ENCODE data around the gene CDHR1.
A peak's percentile ranks its signal among the peaks of the same experiment; 100 is the strongest.

CDHR1 gene

DNA sequence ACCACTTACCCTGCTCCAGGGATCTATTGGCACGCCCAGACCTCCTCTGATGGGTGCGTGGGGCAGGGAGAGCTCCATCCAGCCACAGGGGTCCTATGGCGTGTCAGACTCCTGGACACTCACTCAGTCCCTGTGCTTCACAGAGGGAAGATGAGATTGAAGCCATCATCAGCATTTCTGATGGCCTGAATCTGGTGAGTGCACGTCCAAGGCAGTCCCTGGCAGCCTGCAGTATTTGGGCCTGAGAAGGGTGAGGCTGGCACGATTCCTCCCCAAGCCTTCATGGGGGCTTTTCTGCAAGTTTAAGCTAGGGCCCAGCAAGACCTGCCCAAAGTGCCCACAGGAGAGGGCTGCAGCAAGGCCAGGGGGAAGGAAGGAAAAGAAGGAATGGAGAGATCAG, 3.3 kb downstream of the CDHR1 start:
- DNase-seq (ENCODE audit: insufficient read length, low spot score) = no peak
- no peak for FAIRE-seq

DNA sequence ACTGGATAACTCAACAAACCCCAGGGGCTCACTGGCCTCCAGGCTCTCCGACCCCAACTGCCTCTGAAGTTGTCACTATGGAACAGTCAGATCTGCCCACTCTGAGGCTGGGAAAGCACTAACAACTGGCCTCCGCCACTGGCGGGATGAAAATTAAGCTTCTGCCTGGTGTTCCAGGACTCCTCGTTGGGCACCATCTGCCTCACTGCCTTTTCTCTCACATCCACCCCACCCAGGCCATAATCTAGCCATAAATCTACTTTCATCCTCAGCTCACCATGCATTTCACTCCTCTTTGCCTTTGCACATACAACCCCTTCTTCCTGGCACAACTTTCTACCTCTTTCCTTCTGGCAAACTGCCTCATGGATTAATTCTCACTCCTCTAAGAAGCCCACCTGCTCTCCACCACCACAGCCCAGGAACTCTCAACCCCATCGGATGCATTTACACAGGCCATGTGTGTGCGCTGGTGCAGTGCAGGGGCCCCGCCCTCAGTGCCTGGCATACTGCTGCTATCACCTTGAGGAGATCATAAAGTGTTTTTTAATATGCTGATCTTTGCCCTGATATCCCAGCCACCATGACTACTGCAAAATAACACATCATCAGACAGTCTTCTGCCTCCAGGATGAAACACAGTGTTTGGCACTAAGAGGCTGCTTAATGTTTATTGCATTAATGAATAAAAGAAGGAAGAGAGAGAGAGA, 4.0 kb downstream of the CDHR1 start:
- DNase-seq (ENCODE audit: insufficient read length, low spot score) = no peak
- FAIRE-seq = no peak

DNA sequence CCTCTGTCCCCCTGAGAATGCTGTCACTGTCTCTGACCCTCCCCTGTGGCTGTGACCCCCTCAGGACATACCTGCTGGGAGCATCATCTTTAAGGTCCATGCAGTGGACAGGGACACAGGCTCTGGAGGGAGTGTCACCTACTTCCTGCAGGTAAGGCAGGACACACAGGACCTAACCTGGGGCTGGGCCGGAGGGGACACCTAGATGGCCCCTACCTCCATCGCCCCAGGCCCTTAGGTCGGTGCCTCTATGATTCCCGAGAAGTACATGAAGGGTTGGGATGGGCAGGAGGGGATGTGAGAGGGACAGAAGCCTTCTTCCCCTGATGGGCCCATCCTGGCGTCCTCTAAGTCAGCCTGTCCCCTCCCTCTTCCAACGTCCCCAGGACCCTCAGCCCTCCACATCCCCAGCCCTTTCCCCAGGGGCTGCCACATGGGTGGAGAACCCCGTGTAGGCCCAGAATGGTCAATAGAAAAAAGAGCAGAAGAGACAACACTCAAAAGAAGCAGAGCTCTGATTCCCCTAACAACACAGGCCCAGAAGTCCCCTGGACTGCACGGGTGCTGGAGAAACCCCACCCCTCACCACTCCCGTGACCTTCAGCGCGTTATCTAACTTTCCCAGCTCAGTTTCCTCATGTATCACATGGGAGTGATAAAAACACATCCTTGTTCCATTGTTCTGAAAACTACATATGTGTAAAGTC, 6.4 kb downstream of the CDHR1 start:
- FAIRE-seq (no peak), DNase-seq (ENCODE audit: insufficient read length, low spot score) (no peak)

DNA sequence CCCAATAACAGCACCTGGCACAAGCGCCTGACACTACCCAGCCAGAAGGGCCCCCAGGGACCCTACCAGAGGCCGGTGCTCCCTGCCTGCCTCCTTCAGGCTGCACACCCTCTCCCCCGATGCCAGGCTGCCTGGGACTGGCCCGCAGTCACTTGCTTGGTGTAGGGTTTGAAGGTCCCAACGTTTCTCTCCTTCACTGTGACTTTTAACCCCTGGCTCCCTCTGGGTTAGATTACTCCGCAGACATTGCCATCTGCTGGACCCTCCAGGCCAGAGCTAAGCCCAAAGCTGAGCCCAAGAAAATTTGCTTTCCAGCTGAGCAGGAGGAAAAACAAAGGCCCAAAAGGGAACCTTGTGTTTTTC, 6.9 kb downstream of the CDHR1 start:
- FAIRE-seq (no peak), DNase-seq (ENCODE audit: insufficient read length, low spot score) (no peak)

DNA sequence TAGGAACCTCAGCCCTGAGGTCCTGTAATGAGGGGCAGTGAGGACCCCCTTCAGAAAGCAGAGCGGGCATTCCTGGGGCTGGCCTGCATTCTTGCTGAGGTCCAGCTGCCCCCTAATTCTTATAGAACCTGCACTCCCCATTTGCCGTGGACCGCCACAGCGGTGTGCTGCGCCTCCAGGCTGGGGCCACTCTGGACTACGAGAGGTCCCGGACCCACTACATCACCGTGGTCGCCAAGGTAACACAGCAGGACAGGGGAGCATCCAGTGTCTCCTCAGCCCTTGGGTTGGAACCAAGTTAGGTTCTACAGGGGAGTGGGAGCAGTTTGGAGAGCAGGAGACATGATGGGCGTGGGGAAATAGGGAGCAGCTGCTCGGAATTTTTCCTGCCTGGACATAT, 7.3 kb downstream of the CDHR1 start:
- no peak for FAIRE-seq

DNA sequence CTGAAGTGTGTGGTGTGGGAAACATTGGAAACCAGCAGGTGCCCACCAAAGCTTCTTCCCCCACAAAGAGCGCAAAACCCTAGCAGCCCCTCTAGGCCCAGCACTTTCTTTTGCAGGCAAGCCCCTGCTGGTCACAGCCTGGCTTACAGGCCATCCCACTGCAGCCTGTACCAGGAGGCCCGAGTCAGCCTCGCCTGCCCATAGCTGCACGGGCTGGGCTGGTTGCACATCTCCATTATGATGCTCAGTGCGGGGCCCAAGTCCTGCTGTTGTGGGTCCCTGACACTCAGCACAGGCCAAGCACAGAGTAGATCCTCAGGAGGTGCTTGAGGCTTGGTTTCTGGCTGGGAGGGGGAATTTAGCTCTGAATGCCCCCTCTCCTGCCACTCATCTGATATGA, 8.0 kb downstream of the CDHR1 start:
- FAIRE-seq = no peak
- no peak for DNase-seq (ENCODE audit: insufficient read length, low spot score)

More for the DNA sequence above, 7.3 kb downstream of the CDHR1 start:
- no peak for DNase-seq (ENCODE audit: insufficient read length, low spot score)

DNA sequence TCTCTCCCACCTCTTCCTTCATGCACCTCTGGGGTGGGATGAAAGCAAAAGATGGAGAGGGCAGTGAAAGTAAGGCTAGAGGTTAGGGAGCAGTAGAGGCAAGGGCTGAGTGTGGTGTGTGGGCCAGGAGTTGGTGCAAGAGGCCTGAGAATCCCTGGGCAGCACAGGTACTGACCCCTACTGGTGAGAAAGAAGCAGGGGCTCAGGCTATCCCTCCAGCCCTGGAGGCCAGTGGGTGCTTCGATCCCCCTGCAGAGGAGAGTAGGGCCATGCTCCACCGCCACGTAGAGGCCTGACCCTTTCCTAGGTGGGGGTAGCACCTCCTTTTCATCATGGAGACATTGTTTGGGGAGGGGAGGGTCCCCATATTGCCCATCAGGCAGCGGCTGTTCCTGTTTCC, 9.8 kb downstream of the CDHR1 start:
- FAIRE-seq (no peak), DNase-seq (ENCODE audit: insufficient read length, low spot score) (no peak)

DNA sequence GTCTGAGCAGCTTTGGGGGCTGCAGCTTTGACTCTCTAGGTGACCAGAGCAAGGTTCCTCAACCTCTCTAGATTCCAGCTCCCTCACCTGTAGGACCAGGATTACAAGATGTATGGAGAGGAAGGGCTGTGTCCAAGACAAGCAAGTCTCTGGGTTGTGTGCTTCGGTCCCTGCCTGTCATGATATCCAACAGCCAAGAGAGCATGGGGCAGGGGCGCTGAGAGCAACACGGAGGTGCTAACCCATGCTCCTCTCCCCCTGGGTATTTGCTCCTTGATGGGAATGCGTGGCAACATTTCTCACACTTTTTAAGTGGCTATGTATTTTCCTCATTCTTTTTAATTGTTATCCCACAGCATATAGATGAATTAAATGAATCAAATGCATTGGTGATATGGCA, 10.3 kb downstream of the CDHR1 start:
- FAIRE-seq = no peak
- DNase-seq (ENCODE audit: insufficient read length, low spot score) = no peak

DNA sequence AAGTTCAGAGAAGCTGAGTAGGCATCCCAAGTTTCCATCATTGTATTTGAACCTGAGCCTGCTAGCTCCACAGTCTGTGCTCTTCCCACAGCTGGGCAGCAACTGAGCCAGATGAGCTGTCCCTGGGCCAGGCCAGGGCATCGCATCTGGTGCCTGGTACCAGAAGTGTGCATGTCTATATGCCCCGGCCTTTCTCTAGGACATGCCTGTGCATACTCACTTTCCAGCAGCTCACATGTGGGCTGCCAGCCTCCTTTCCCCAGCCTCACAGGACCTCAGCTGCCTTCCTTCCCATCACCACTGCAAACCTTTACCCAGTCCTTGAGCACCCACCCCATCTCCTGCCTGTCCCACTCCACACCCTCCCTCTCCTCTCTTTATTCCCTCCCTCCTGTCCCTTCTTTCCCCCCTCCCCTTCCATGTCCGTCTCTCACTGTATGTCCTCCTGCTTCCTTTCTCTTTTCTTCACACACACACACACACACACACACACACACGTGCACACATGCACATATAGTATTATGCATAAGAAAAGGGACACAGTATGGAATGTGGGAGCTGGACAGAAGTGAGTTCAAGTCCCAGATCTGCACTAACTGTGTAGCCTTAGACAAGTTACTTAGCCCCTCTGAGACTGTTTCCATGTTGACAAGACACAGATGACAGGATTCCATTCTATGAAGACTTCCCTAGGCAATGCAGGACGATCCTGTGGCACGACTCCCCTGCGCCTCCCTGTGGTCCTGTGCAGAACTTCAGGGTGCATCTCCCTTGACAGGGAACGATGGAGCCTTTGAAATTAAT, 10.9 kb downstream of the CDHR1 start:
- FAIRE-seq = no peak
- peak; percentile 57 for DNase-seq (ENCODE audit: insufficient read length, low spot score)

DNA sequence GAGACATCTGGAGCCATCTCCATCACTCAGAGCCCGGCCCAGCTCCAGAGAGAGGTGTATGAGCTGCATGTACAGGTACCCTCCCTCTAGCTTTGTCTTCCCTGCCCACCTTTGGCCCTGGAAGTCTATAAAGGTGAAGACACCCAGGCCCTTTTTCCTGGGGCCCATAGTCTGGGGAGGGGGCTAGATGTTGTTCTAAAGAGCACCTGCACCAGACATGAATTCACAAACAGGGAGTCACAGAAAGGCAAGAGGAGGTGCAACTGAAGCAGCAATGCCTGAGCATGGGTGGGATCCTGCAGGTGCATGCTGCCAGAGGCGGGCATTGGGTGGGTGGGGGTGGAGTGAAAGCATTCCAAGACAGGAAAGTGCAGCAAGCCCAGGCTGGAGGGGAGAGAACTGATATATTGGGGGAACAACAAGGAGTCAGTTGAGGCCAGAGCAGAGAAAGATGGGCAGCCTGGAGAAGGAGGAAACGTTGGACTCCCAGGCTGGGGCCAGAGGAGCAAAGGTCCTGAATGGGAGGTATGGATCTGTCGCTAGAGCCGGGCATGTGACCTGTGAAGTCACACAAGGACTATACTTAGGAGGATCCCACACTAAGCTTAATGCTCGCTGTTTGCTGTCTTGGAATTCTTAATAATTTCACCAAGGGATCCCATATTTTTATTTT, 11.7 kb downstream of the CDHR1 start:
- no peak for FAIRE-seq
- no peak for DNase-seq (ENCODE audit: insufficient read length, low spot score)

DNA sequence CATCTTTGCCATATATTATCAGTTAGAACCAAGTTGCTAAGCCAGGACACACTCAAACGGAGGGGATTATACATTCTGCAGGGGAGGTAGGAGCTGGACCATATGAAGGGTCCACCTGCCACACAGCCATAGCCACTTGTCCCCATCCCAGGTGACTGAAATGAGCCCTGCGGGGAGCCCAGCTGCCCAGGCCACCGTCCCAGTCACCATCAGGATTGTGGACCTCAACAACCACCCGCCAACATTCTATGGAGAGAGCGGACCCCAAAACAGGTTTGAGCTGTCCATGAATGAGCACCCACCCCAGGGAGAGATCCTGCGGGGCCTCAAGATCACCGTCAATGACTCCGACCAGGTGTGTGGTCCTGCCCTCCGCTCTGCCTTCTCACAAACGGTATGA, 13.7 kb downstream of the CDHR1 start:
- DNase-seq (ENCODE audit: insufficient read length, low spot score) = no peak
- no peak for FAIRE-seq

DNA sequence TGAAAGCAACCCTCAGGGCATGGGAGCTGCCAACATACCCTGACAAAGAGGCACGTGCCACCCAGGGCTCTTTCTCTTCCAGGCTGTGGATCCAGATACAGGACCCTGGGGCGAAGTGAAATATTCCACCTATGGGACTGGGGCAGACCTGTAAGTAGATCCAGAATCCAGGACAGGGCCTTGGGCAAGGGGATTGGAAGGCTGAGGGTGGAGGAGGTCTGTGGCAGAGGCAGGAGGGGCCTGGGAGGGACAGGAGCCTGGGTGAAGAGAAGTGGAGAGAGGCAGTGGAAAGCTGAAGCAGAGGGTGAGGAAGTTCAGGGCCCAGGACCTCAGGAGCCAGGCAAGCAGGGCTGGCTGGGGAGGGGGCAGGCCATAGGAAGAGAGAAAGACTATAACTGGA, 17.2 kb downstream of the CDHR1 start:
- no peak for FAIRE-seq

DNA sequence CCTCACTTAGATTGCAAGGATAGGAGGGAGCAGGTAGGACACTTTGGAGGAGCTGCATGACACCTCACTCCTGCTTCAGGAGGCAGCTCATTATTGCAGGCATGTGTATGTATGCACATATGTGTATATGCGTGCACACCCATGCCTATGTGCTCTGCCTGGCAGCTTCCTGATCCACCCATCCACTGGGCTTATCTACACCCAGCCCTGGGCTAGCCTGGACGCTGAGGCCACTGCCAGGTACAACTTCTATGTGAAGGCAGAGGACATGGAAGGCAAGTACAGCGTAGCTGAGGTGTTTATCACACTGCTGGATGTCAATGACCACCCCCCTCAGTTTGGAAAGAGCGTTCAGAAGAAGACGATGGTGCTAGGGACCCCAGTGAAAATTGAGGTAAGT, 17.7 kb downstream of the CDHR1 start:
- no peak for FAIRE-seq
- DNase-seq (ENCODE audit: insufficient read length, low spot score) = no peak

More for the DNA sequence above, 17.2 kb downstream of the CDHR1 start:
- DNase-seq (ENCODE audit: insufficient read length, low spot score) = no peak

DNA sequence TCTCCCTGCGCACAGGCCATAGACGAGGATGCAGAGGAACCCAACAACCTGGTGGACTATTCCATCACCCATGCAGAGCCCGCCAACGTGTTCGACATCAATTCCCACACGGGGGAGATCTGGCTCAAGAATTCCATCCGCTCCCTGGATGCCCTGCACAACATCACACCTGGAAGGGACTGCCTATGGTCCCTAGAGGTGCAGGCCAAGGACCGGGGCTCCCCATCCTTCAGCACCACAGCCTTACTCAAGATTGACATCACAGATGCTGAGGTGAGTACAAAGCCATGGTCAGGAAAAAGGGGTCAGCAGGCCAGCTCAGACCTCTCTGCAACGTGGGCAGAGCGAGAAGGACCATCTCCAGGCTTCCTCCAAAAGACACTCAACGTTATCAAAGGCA, 18.7 kb downstream of the CDHR1 start:
- FAIRE-seq (no peak), DNase-seq (ENCODE audit: insufficient read length, low spot score) (no peak)

DNA sequence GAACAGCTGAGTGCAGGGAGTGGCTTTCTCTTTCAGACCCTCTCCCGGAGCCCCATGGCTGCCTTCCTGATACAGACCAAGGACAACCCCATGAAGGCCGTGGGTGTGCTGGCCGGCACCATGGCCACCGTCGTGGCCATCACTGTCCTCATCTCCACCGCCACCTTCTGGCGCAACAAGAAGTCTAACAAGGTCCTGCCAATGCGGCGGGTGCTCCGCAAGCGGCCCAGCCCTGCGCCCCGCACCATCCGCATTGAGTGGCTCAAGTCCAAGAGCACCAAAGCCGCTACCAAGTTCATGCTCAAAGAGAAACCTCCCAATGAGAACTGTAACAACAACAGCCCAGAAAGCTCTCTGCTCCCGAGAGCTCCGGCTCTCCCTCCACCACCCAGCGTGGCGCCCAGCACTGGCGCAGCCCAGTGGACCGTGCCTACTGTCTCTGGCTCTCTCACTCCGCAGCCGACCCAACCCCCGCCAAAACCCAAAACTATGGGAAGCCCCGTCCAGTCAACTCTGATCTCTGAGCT, 19.8 kb downstream of the CDHR1 start:
- DNase-seq (ENCODE audit: insufficient read length, low spot score) (no peak), FAIRE-seq (no peak)

DNA sequence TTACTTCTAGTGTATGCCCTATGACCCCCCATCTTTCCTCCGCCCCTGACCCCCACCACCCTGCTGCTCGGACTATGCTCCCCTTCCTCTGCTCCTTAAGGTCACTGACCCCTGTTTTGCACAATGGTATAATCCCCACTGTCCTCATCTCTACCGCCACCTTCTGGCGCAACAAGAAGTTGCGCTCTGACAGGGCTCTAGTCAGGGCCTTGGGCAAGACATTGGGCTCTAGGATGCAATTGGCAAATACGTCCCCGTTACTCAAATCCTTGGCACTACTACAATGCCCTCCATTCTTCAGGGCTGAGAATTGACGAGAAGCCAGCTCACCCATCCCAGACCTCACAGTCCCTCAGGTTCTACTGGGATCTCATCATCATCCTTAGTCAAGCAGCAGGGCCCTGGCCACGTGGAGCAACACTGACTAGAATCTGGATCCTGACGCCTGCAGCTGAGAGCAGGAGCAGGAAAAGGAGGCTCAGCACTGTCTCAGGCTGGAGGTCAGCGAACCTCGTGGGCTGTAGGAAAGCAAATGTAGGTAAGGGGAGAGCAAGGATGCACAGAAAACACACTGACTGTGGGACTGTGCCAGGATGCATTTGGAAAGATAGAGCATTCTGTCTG, 20.4 kb downstream of the CDHR1 start:
- FAIRE-seq (no peak), DNase-seq (ENCODE audit: insufficient read length, low spot score) (no peak)

DNA sequence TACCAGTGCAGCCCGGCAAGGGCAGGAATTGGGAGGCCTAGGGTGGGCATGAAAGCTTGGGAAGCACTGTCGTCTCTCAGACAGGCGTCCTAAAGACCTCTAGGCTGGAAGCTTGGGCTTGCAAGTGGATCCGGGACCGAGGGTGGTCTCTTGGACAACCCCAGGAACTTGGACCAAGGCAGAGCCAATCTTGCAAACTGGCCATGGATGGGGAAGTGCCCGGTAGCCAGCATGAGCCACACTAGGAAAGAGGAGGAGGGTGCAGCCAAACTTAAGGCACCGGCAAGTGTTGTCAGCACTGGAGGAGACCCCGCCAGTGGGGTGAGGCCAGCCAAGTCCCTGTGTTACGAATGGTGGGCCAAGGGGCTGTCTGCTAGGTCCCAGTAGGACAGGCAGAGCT, 22.5 kb downstream of the CDHR1 start:
- FAIRE-seq = no peak
- DNase-seq (ENCODE audit: insufficient read length, low spot score) = no peak

DNA sequence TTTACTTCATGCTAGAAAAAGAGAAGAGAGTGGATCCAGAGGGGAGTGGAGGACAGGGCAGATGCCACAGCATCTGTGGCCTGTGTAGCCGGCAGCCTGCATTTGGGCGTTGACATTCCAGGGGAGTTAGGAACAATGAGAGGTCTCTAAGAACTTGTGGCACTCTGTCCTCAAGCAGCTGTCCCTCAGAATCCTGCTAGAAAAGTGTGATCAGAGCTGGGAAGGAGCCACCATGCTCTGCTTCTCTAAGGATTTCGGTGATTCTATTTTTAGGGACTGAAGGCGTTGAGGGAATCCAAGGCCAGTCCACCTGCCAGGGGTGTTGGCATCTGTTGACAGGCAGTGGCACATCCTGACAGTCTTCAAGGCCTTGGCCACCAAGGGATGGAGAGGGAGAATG, 23.4 kb downstream of the CDHR1 start:
- DNase-seq (ENCODE audit: insufficient read length, low spot score) (no peak), FAIRE-seq (no peak)

DNA sequence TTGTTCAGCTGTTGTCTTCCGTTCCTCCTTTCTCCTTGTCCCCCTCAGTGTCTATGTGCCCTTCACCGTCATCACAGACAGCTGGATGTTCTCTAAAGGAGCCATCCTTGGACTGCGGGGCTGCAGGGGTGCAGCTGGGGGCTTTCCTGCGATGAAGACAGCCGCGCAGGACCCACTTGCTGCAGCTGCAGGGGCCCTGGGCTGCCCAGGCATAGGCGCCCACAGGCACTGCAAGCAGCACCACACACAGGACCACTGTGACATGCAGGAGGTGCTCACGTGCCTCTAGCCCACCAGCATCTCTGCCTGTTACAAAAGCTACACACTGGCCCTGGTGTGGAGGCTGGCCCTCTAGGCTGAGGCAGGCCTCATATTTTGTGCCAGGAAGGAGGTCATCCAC, 27.6 kb downstream of the CDHR1 start:
- no peak for FAIRE-seq
- no peak for DNase-seq (ENCODE audit: insufficient read length, low spot score)

DNA sequence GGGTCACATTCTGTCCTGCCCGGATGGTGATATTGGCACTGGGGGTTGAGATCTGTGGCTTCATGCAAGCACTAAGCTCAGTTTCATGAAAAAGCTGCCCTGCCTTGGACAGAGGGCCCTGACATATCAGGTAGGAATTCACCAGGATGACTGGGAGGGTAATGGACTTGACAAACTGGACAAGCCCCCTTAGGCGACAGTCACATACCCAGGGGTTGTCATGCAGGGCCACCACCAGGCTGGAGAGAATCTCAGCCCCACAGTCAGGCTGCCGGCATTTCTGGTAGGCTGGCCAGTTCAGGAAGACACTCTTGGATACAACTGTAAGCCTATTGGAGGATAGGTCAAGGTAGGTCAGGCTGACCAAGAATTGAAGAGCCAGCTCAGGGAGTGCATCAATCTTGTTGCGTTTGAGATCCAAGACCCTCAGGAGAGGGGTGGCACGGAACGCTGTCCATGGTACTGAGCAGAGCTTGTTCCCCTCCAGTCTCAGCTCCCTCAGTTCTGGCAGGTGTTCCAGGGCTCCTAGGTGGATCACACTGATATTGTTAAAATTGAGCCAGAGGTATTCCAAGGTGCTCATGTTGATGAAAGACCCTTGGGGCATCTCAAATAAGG, 30.2 kb downstream of the CDHR1 start:
- no peak for FAIRE-seq
- DNase-seq (ENCODE audit: insufficient read length, low spot score) = no peak
